ENCODE measurements around the gene CFL1.
A peak's percentile ranks its signal among the peaks of the same experiment; 100 is the strongest.

The CFL1 gene

GRCh38 chr11:65867284-65868071 lies 9.5 kb upstream of the CFL1 start:
- Histone ChIP-seq H3K4me1 (ENCODE audit: control insufficient read depth, insufficient read depth, low read length, poor library complexity, severe bottlenecking) (peaks cover 20% of the 10 kb centered on the region), H3K9me3 (ENCODE audit: control insufficient read depth, low read length) (no peaks in the 10 kb centered on the region), H3K36me3 (ENCODE audit: control insufficient read depth, insufficient read depth, low read length) (peaks cover 90% of the 10 kb centered on the region), H3K27ac (ENCODE audit: low read depth, low read length, severe bottlenecking) (no peak overlapping the region), H3K4me3 (ENCODE audit: extremely low read depth, insufficient read depth, low read length, poor library complexity, severe bottlenecking) (no peak overlapping the region)
- WGBS, 2 experiments (ENCODE audit: insufficient coverage in 2 of 2), result 68 to 70% methylated on average over 21 to 24 of the region's 29 CpGs

DNA sequence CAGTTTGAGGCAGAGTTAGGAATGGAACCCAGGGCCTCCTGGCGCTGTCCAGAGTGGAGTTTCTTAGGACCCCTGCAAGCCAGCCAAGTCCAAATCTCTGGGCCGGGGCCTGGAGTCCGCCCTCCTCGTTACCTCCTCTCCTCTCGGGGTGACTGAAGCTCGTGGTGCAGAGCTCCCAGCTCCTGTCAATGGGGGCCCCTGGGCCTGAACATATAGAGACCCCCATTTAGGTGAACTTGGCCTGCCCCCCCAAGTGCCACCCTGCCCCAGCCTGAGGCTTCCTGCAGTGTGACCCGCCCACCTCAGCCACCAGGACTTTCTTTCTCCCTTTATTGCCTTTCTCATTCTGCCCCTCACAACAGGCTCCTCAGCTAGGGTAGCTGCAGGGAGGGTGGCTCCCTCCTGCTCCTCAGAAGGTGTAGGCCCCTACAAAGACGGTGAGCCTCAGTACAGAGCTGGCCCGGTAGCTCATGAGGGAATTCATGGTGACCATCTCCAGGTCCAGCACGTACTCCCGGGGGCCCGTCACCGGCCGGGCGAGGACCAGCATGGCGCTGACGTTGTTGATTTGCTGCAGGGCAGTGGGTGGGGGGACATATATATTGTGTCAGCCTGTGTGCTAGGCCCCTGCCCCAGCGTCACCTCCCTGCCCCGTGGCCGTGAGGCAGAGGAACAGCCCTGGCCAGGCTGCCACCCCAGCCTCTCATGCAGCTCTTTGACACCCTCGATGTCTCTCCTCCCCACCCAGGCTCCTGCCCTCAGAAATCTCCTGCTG lies 8.7 kb upstream of the CFL1 start:
- peaks cover 27% of the 10 kb centered on the region for H3K4me1 ChIP-seq (ENCODE audit: control insufficient read depth, insufficient read depth, low read length, poor library complexity, severe bottlenecking)
- no peaks in the 10 kb centered on the region for H3K9me3 ChIP-seq (ENCODE audit: control insufficient read depth, low read length)
- H3K36me3 ChIP-seq (ENCODE audit: control insufficient read depth, insufficient read depth, low read length), result peaks cover 98% of the 10 kb centered on the region
- peak overlapping the region; percentile 29 for H3K27ac ChIP-seq (ENCODE audit: low read depth, low read length, severe bottlenecking)
- H3K4me3 ChIP-seq (ENCODE audit: extremely low read depth, insufficient read depth, low read length, poor library complexity, severe bottlenecking), result no peak overlapping the region
- WGBS, 2 experiments (ENCODE audit: insufficient coverage in 2 of 2), result 95 to 96% methylated on average over 13 to 16 of the region's 21 CpGs

DNA sequence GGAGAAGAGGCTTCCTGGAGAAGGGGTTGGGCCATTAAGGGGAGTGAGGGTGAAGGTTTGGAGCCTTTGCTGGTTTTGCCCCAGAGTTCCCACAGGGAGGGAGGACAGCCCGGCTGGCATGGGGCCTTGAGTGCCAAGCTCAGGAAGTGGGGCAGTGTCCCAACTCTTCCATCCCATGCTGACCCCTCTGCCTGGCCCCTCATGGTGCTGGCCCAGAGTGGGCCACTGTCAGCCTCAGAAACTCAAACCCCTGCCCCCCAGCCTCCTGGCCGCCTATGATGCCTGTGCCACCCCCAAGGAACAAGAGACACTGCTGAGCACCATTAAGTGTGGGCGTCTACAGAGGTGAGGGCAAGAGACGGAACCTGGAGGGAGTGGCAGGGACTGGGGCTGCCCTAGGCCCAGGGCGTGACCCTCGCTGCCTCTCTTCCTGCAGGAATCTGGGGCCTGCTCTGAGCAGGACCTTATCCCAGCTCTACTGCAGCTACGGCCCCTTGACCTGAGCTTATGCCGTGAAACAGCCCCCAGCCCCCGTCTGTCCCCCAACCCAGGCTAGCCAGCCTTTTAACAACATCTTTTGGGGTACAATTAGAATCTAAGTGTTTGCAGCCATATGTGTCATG lies 7.7 kb upstream of the CFL1 start:
- H3K36me3 ChIP-seq (ENCODE audit: control insufficient read depth, insufficient read depth, low read length), result peaks cover 91% of the 10 kb centered on the region
- no peak overlapping the region for H3K27ac ChIP-seq (ENCODE audit: low read depth, low read length, severe bottlenecking)
- whole genome bisulfite sequencing, 2 experiments (ENCODE audit: insufficient coverage in 2 of 2), result 95 to 97% methylated on average over 4 to 7 of the region's 9 CpGs

DNA sequence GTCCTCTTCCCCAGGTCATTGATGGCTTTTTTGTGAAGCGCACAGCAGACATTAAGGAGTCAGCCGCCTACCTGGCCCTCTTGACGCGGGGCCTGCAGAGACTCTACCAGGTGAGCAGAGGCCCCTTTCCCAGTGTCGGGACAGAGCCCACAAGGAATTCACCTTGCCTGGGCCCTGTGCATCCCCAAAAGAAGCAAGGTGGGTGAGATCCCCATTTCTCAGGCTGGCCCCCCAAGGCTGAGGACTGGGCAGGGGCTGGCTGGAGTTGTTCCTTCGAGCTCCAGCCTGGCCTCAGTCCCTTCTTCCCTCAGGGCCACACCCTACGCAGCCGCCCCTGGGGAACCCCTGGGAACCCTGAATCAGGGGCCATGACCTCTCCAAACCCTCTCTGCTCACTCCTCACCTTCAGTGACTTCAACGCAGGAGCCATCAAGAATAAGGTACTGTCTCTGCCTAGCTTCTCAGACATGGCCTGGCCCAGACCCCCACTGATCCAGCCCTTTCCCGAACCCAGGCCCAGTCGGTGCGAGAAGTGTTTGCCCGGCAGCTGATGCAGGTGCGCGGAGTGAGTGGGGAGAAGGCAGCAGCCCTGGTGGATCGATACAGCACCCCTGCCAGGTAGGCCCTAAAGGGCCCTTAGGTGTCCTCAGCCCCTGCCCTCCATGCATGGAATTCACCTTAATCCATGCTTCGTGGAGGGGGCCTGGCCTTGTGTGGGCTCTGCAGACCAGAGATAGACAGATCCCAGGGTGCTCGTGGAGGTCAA lies 6.9 kb upstream of the CFL1 start:
- no peak overlapping the region for H3K27ac ChIP-seq (ENCODE audit: low read depth, low read length, severe bottlenecking)
- H3K36me3 ChIP-seq (ENCODE audit: control insufficient read depth, insufficient read depth, low read length), result peaks cover 84% of the 10 kb centered on the region
- H3K9me3 ChIP-seq (ENCODE audit: control insufficient read depth, low read length), result no peaks in the 10 kb centered on the region
- no peak overlapping the region for H3K4me3 ChIP-seq (ENCODE audit: extremely low read depth, insufficient read depth, low read length, poor library complexity, severe bottlenecking)
- peaks cover 13% of the 10 kb centered on the region for H3K4me1 ChIP-seq (ENCODE audit: control insufficient read depth, insufficient read depth, low read length, poor library complexity, severe bottlenecking)
- WGBS, 2 experiments (ENCODE audit: insufficient coverage in 2 of 2), result 89 to 92% methylated on average over 15 to 18 of the region's 18 CpGs

More for the DNA sequence above, 7.7 kb upstream of the CFL1 start:
- no peaks in the 10 kb centered on the region for H3K9me3 ChIP-seq (ENCODE audit: control insufficient read depth, low read length)
- H3K4me1 ChIP-seq (ENCODE audit: control insufficient read depth, insufficient read depth, low read length, poor library complexity, severe bottlenecking), result peaks cover 19% of the 10 kb centered on the region
- H3K4me3 ChIP-seq (ENCODE audit: extremely low read depth, insufficient read depth, low read length, poor library complexity, severe bottlenecking), result no peak overlapping the region

DNA sequence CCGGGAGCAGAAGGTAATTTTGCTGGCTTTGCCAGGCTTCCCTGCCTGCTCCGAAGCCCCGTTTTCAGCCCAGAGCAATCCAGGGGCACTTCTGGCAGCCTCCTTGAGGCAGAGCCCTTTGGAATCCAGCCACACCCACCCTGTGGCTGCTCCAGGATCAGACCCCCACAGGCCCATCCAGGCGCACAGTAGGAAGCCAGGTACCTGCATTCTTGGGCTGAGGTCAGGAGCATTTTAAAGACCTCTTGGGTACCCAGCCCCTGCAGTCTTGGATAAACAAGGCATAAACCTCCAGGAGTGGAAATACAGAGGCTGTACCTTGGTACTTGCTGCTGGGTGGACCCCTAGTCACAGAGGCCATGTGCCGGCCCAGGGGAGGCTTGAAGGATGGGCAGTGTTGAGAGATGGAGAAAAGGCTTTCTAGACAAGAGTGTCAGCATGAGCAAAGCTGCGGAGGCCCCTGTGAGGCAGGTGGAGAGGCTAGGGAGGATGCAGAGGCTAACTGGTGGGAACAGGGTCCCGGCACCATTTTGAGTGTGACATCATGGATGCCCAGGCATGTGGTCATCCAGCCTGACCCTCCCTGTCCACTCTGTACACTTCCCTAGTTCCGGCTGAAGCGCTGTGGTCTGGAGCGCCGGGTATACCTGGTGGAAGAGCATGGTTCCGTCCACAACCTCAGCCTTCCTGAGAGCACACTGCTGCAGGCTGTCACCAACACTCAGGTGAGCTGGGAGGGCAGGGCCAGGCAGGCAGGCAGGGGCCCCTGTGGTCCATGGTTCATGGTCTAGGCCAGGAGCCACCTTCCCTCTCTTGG lies 6.1 kb upstream of the CFL1 start:
- peaks cover 13% of the 10 kb centered on the region for H3K4me1 ChIP-seq (ENCODE audit: control insufficient read depth, insufficient read depth, low read length, poor library complexity, severe bottlenecking)
- H3K27ac ChIP-seq (ENCODE audit: low read depth, low read length, severe bottlenecking), result no peak overlapping the region
- 83 to 90% methylated on average over 8 to 12 of the region's 12 CpGs for WGBS, 2 experiments (ENCODE audit: insufficient coverage in 2 of 2)
- no peak overlapping the region for H3K4me3 ChIP-seq (ENCODE audit: extremely low read depth, insufficient read depth, low read length, poor library complexity, severe bottlenecking)
- H3K9me3 ChIP-seq (ENCODE audit: control insufficient read depth, low read length), result no peaks in the 10 kb centered on the region
- H3K36me3 ChIP-seq (ENCODE audit: control insufficient read depth, insufficient read depth, low read length), result peaks cover 76% of the 10 kb centered on the region

GRCh38 chr11:65862941-65863888 lies 5.2 kb upstream of the CFL1 start:
- H3K4me3 ChIP-seq (ENCODE audit: extremely low read depth, insufficient read depth, low read length, poor library complexity, severe bottlenecking), result no peak overlapping the region
- WGBS, 2 experiments (ENCODE audit: insufficient coverage in 2 of 2), result 96 to 97% methylated on average over 20 to 22 of the region's 24 CpGs
- peaks cover 68% of the 10 kb centered on the region for H3K36me3 ChIP-seq (ENCODE audit: control insufficient read depth, insufficient read depth, low read length)
- peaks cover 13% of the 10 kb centered on the region for H3K4me1 ChIP-seq (ENCODE audit: control insufficient read depth, insufficient read depth, low read length, poor library complexity, severe bottlenecking)
- no peaks in the 10 kb centered on the region for H3K9me3 ChIP-seq (ENCODE audit: control insufficient read depth, low read length)
- no peak overlapping the region for H3K27ac ChIP-seq (ENCODE audit: low read depth, low read length, severe bottlenecking)

DNA sequence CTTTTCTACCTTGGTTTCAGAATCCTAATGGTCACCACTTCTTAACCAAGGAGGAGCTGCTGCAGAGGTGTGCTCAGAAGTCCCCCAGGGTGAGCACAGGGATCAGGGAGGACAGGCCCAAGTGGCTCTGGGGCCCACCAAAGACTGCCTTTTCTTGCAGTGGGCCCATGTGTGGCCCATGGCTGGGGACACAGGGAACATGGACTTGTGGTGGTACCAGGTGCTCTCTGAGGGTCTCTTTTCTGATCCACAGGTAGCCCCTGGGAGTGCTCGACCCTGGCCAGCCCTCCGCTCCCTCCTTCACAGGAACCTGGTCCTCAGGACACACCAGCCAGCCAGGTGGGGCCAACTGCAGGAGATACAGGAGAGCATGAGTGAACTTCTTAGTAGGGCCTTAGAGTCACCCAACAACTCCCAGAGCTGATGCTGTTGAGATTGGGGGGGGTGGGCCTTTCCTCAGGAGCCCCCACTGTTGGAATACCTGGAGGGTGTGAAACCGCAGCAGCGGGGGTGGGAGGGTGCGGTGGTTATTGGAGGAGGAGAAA lies 4.3 kb upstream of the CFL1 start:
- Histone ChIP-seq H3K4me1 (ENCODE audit: control insufficient read depth, insufficient read depth, low read length, poor library complexity, severe bottlenecking) (peaks cover 13% of the 10 kb centered on the region), H3K9me3 (ENCODE audit: control insufficient read depth, low read length) (no peaks in the 10 kb centered on the region), H3K36me3 (ENCODE audit: control insufficient read depth, insufficient read depth, low read length) (peaks cover 58% of the 10 kb centered on the region), H3K4me3 (ENCODE audit: extremely low read depth, insufficient read depth, low read length, poor library complexity, severe bottlenecking) (no peak overlapping the region), H3K27ac (ENCODE audit: low read depth, low read length, severe bottlenecking) (no peak overlapping the region)
- WGBS, 2 experiments (ENCODE audit: insufficient coverage in 2 of 2), result 100% methylated on average over 1 to 3 of the region's 5 CpGs

DNA sequence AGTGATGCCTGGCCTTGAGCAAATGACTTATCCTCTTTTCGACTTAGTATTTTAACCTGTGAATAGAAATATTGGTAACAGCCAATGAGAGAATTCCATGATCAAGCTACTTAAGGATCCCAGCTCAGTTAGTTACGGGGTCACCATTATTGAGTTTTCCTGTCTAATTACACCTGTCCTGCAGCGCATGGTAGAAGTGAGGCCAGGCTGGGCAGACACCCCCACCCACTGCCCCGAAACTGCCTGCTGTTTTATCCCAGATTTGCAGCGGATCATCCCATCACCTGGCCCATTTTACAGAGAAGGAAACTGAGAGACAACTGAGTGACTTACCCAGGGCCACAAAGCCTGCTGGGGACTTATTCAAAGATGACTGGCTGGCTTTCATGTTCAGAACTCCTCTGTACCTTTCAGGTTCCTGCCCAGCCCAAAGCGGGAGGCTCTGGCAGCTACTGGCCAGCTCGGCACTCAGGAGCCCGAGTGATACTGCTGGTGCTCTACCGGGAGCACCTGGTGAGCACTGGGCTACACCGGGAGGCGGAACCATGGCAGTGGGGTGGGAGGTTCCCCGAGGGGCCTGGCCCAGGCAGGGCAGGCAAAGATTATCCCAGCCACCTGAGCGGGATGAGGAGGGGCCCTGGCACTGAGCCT lies 3.7 kb upstream of the CFL1 start:
- Histone ChIP-seq H3K36me3 (ENCODE audit: control insufficient read depth, insufficient read depth, low read length) (peaks cover 54% of the 10 kb centered on the region), H3K27ac (ENCODE audit: low read depth, low read length, severe bottlenecking) (no peak overlapping the region), H3K9me3 (ENCODE audit: control insufficient read depth, low read length) (no peaks in the 10 kb centered on the region), H3K4me1 (ENCODE audit: control insufficient read depth, insufficient read depth, low read length, poor library complexity, severe bottlenecking) (peaks cover 13% of the 10 kb centered on the region), H3K4me3 (ENCODE audit: extremely low read depth, insufficient read depth, low read length, poor library complexity, severe bottlenecking) (peak overlapping the region; percentile 95)
- 96 to 97% methylated on average over 12 of the region's 13 CpGs for WGBS, 2 experiments (ENCODE audit: insufficient coverage in 2 of 2)

GRCh38 chr11:65861165-65861505 lies 3.2 kb upstream of the CFL1 start:
- H3K4me3 ChIP-seq (ENCODE audit: extremely low read depth, insufficient read depth, low read length, poor library complexity, severe bottlenecking), result peak overlapping the region; percentile 95
- WGBS, 2 experiments (ENCODE audit: insufficient coverage in 2 of 2), result 12 to 15% methylated on average over 9 to 13 of the region's 14 CpGs
- peaks cover 16% of the 10 kb centered on the region for H3K4me1 ChIP-seq (ENCODE audit: control insufficient read depth, insufficient read depth, low read length, poor library complexity, severe bottlenecking)
- peaks cover 54% of the 10 kb centered on the region for H3K36me3 ChIP-seq (ENCODE audit: control insufficient read depth, insufficient read depth, low read length)
- no peaks in the 10 kb centered on the region for H3K9me3 ChIP-seq (ENCODE audit: control insufficient read depth, low read length)
- peak overlapping the region; percentile 89 for H3K27ac ChIP-seq (ENCODE audit: low read depth, low read length, severe bottlenecking)
